Mesenchymal stem cell (in vitro differentiated cells and primary cell): ENCODE measurements around the gene CEL. TPM values are rescaled to one million over a fixed set of nuclear protein-coding genes. Genes with fewer than 3 reads are reported as not detected.

Experiments
- DNase-seq: peaks from one replicate; pipeline ENCODE4 v3.0.0-alpha.2; 2013
- H2AFZ ChIP-seq: one replicate; pipeline ENCODE4 v1.6.1; 2013; ENCODE audit warnings: low read depth, mild to moderate bottlenecking, control low read depth, inconsistent platforms, low read length, moderate library complexity
- H2AK5ac ChIP-seq: 2 replicates; pipeline ENCODE4 v1.6.1; 2013; ENCODE audit warnings: low read length, moderate library complexity, mild to moderate bottlenecking, inconsistent platforms; ENCODE audit not compliant: severe bottlenecking
- H2BK120ac ChIP-seq: one replicate; pipeline ENCODE4 v1.6.1; 2013; ENCODE audit warnings: low read depth, mild to moderate bottlenecking, inconsistent platforms, low read length, moderate library complexity
- H2BK12ac ChIP-seq, 2 experiments: one replicate each; pipeline ENCODE4 v1.6.1; 2013; ENCODE audit warnings: inconsistent platforms in 2 of 2, low read length in 2 of 2, mild to moderate bottlenecking in 2 of 2, moderate library complexity in 2 of 2, control low read depth in 1 of 2
- H2BK15ac ChIP-seq: one replicate; pipeline ENCODE4 v1.6.1; 2013; ENCODE audit warnings: mild to moderate bottlenecking, low read depth, inconsistent platforms; ENCODE audit not compliant: poor library complexity, severe bottlenecking
- H2BK5ac ChIP-seq: 2 replicates; pipeline ENCODE4 v1.6.1; 2013; ENCODE audit warnings: low read depth, mild to moderate bottlenecking, low read length, control low read depth, inconsistent platforms; ENCODE audit not compliant: poor library complexity, severe bottlenecking
- H3K14ac ChIP-seq, 2 experiments: one replicate each; pipeline ENCODE4 v1.6.1; 2013; ENCODE audit warnings: inconsistent platforms in 2 of 2, low read length in 2 of 2, control low read depth in 1 of 2, mild to moderate bottlenecking in 1 of 2, moderate library complexity in 1 of 2
- H3K18ac ChIP-seq, 2 experiments: one replicate each; pipeline ENCODE4 v1.6.1; 2013; ENCODE audit warnings: inconsistent platforms in 2 of 2, low read length in 2 of 2, control low read depth in 1 of 2, low read depth in 1 of 2, mild to moderate bottlenecking in 1 of 2
- H3K23ac ChIP-seq, 2 experiments: one replicate each; pipeline ENCODE4 v1.6.1; 2013; ENCODE audit warnings: inconsistent platforms in 2 of 2, low read length in 2 of 2, mild to moderate bottlenecking in 2 of 2, moderate library complexity in 2 of 2, control low read depth in 1 of 2
- H3K27ac ChIP-seq: 2 replicates; pipeline ENCODE4 v1.5.1; 2013; ENCODE audit warnings: mild to moderate bottlenecking, moderate library complexity, low read length, control low read depth, inconsistent platforms; ENCODE audit not compliant: poor library complexity, severe bottlenecking
- H3K27me3 ChIP-seq, 2 experiments: 2 replicates each; pipeline versions ENCODE4 v1.6.1 to v1.7.0; 2013; ENCODE audit warnings: low read length in 2 of 2, mild to moderate bottlenecking in 2 of 2, moderate library complexity in 2 of 2, control low read depth in 1 of 2, inconsistent platforms in 1 of 2; ENCODE audit not compliant: control insufficient read depth in 1 of 2, insufficient read depth in 1 of 2
- H3K36me3 ChIP-seq, 2 experiments: 2 replicates each; pipeline versions ENCODE4 v1.6.1 to v1.7.0; 2013; ENCODE audit warnings: low read length in 2 of 2, control low read depth in 1 of 2, inconsistent platforms in 1 of 2, low read depth in 1 of 2, mild to moderate bottlenecking in 1 of 2; ENCODE audit not compliant: insufficient read depth in 2 of 2, control insufficient read depth in 1 of 2
- H3K4ac ChIP-seq, 2 experiments: one replicate each; pipeline ENCODE4 v1.6.1; 2013; ENCODE audit warnings: inconsistent platforms in 2 of 2, low read length in 2 of 2, mild to moderate bottlenecking in 2 of 2, moderate library complexity in 2 of 2, control low read depth in 1 of 2, low read depth in 1 of 2
- H3K4me1 ChIP-seq: 2 replicates; pipeline ENCODE4 v1.6.1; 2013; ENCODE audit warnings: low read depth, low read length, control low read depth; ENCODE audit not compliant: control insufficient read depth, insufficient read depth
- H3K4me2 ChIP-seq: 2 replicates; pipeline ENCODE4 v1.6.1; 2013; ENCODE audit warnings: low read length, mild to moderate bottlenecking, inconsistent platforms; ENCODE audit not compliant: poor library complexity, severe bottlenecking
- H3K4me3 ChIP-seq, 2 experiments: 2 replicates each; pipeline versions ENCODE4 v1.5.1 to v1.7.0; 2013; ENCODE audit warnings: low read length in 2 of 2, mild to moderate bottlenecking in 2 of 2, control low read depth in 1 of 2, low read depth in 1 of 2; ENCODE audit not compliant: insufficient read depth in 1 of 2
- H3K79me1 ChIP-seq: replicated peaks from 2 replicates; pipeline ENCODE4 v1.6.1; 2013; ENCODE audit warnings: mild to moderate bottlenecking, control low read depth, low read length, inconsistent platforms; ENCODE audit not compliant: poor library complexity, severe bottlenecking
- H3K9ac ChIP-seq: 2 replicates; pipeline ENCODE4 v1.7.0; 2013; ENCODE audit warnings: mild to moderate bottlenecking, low read length, moderate library complexity
- H3K9me3 ChIP-seq: 2 replicates; pipeline ENCODE4 v1.7.0; 2013; ENCODE audit warnings: mild to moderate bottlenecking, low read length; ENCODE audit not compliant: control insufficient read depth
- H4K8ac ChIP-seq: one replicate; pipeline ENCODE4 v1.6.1; 2013; ENCODE audit warnings: inconsistent platforms, mild to moderate bottlenecking, low read length, moderate library complexity
- H4K91ac ChIP-seq: one replicate; pipeline ENCODE4 v1.6.1; 2013; ENCODE audit warnings: mild to moderate bottlenecking, low read length, inconsistent platforms
- WGBS: methylation state at CpG from one replicate; pipeline ENCODE4 v1.1.7; 2013; ENCODE audit warnings: mixed read lengths; 5-methylcytosine and 5-hydroxymethylcytosine counted together
- small RNA-seq: library from polyadenylated mRNA; stranded (forward); fragments of <200 nt; extraction: miRNeasy Mini kit (QIAGEN cat#:217004); gene quantifications from one replicate; pipeline ENCODE3, GENCODE V24; 2013; ENCODE audit warnings: low read depth

CEL gene

DNA sequence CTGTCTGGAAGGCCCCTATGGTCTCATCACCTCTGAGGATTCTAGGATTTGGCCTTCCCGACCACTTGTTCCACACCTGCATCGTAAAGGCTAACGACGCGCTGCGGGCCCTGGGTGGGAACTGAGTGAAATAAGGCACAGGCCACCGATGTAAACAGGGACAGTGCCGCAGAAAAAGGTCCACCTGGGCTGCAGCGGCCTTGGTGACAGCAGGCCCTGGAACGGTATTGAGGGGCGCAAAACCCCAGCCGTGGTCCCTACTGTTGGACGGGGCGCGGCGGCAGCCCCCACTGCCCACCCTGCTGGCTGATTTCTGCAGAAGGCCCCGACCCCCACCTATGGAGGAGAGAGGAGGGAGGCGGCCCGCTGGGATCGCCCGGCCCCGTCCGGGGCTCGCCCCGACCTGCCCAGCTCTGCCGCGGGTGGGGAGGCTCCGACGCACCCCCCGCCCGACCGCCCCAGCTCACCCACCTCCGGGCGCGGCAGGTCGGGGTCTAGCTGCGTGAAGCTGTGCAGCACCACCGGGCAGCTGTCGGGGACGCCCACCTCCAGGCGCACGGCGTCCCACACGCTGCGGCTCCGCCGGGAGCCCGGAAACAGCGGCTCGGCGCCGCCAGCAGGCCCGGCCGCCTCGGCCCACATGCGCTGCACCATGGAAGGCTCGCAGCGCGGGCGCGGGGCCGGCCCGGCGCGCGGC lies 58.9 kb downstream of the CEL start:
- peaks cover 31% of the 10 kb centered on the region for H3K79me1 ChIP-seq
- no peaks in the 10 kb centered on the region for H3K9me3 ChIP-seq
- H4K91ac ChIP-seq, result peak overlapping the region; percentile 52
- no peak overlapping the region for H2AFZ ChIP-seq
- H3K4me3 ChIP-seq, result peak overlapping the region; percentile 75 to 90
- H3K27ac ChIP-seq, result no peak overlapping the region
- peak overlapping the region in 1 of 2 experiments; percentile 61 for H2BK12ac ChIP-seq
- H3K27me3 ChIP-seq, result no peaks in the 10 kb centered on the region
- H2BK120ac ChIP-seq, result no peak overlapping the region
- H3K4ac ChIP-seq, result peak overlapping the region in 1 of 2 experiments; percentile 86
- peak overlapping the region; percentile 91 for H3K9ac ChIP-seq
- H4K8ac ChIP-seq, result peak overlapping the region; percentile 59
- H3K4me2 ChIP-seq, result peak overlapping the region; percentile 84
- peaks cover 0 to 15% of the 10 kb centered on the region in 2 experiments for H3K36me3 ChIP-seq
- WGBS, result 2% methylated on average over 41 of the region's 66 CpGs
- DNase-seq, result no peak
- peak overlapping the region in 1 of 2 experiments; percentile 98 for H3K23ac ChIP-seq
- H3K14ac ChIP-seq, result peak overlapping the region in 1 of 2 experiments; percentile 98
- no peak overlapping the region for H2BK5ac ChIP-seq
- H3K4me1 ChIP-seq, result peaks cover 63% of the 10 kb centered on the region
- H3K18ac ChIP-seq, result peak overlapping the region; percentile 71 to 86
- peak overlapping the region; percentile 65 for H2BK15ac ChIP-seq
- no peak overlapping the region for H2AK5ac ChIP-seq

Small RNA genes lying within 50 kb of the gene (small RNA-seq; reads per million reads assigned to genes)
- gene MIR6877, result not detected
